HCT116 (cell line): ENCODE measurements around the gene CTNNA2. TPM values are rescaled to one million over a fixed set of nuclear protein-coding genes. Genes with fewer than 3 reads are reported as not detected.

Experiments used
- ATAC-seq: fragments of 200-7000 bp; cut with Tn5 transposase; 2 replicates; pipeline ENCODE4 v1.9.1; 2020; ENCODE audit warnings: mild to moderate bottlenecking, moderate library complexity
- BruUV-seq: library from RNA; stranded (reverse); fragments of 400-500 nt; replicated peaks from 2 replicates; lab custom pipeline; 2021; lab: Mats Ljungman, UMichigan
- CTCF ChIA-PET: fragments of 300-600 bp; sonication (Branson Sonifier 250); formaldehyde crosslinking; loops from one replicate; lab custom pipeline; 2021; ENCODE audit warnings: antibody characterized with exemption; lab: Charles Lee
- POLR2A ChIA-PET: fragments of 300-600, 350-600 bp; sonication (Branson Sonifier 250); formaldehyde crosslinking; loops from one replicate; lab custom pipeline; 2021; ENCODE audit warnings: antibody characterized with exemption; lab: Charles Lee
- RAD21 ChIA-PET, 2 experiments: fragments of 300-600 bp; sonication (Branson Sonifier 250); formaldehyde crosslinking; loops; one replicate each; lab custom pipeline; 2023; ENCODE audit warnings: low total read pairs in 2 of 2; ENCODE audit not compliant: uncharacterized antibody in 2 of 2, unreplicated experiment in 2 of 2, low non-redundant PET in 1 of 2; lab: Charles Lee
- DNase-seq: peaks from one replicate; pipeline ENCODE4 v3.0.0-alpha.2; 2010; ENCODE audit warnings: low read depth, low spot score
- H2AFZ ChIP-seq: fragments of 200-600 bp; shearing (Covaris generic), sonication (generic); 2 replicates; pipeline ENCODE4 v1.6.1; 2017; ENCODE audit warnings: low read depth, mixed run types, mixed read lengths, antibody characterized with exemption, low read length; ENCODE audit not compliant: poor library complexity, severe bottlenecking
- H3K27ac ChIP-seq: 2 replicates; pipeline ENCODE4 v1.5.1; 2012; ENCODE audit warnings: low read depth, low read length
- H3K27me3 ChIP-seq: fragments of 200-600 bp; sonication (generic); 2 replicates; pipeline ENCODE4 v1.6.1; 2016; ENCODE audit warnings: mixed run types, low read length, mixed read lengths; ENCODE audit not compliant: insufficient read depth
- H3K36me3 ChIP-seq, 2 experiments: fragments of 200-500 bp in 1 of 2; fragments of 200-600 bp in 1 of 2; sonication (Bioruptor generic) in 1 of 2; sonication (generic) in 1 of 2; 2 replicates each; pipeline versions ENCODE4 v1.5.1 to v1.6.1; 2014 to 2016; ENCODE audit warnings: low read length in 2 of 2, inconsistent platforms in 1 of 2, mixed read lengths in 1 of 2, mixed run types in 1 of 2; ENCODE audit not compliant: insufficient read depth in 2 of 2, control insufficient read depth in 1 of 2
- H3K4me1 ChIP-seq, 2 experiments: fragments of 200-600 bp in 1 of 2; sonication (generic) in 1 of 2; 2 replicates each; pipeline versions ENCODE4 v1.5.1 to v1.6.1; 2012 to 2017; ENCODE audit warnings: low read length in 2 of 2, inconsistent platforms in 1 of 2, mild to moderate bottlenecking in 1 of 2, mixed read lengths in 1 of 2, mixed run types in 1 of 2, moderate library complexity in 1 of 2; ENCODE audit not compliant: insufficient read depth in 2 of 2, control insufficient read depth in 1 of 2
- H3K4me2 ChIP-seq: fragments of 200-600 bp; sonication (generic); 2 replicates; pipeline ENCODE4 v1.6.1; 2017; ENCODE audit warnings: mixed run types, low read length, mixed read lengths
- H3K4me3 ChIP-seq, 2 experiments: fragments of 200-600 bp in 1 of 2; sonication (generic) in 1 of 2; replicated peaks in 1 of 2; 2 replicates each; pipeline ENCODE4 v1.5.1; 2011 to 2016; ENCODE audit warnings: low read length in 2 of 2, control low read depth in 1 of 2, low read depth in 1 of 2, mild to moderate bottlenecking in 1 of 2, mixed read lengths in 1 of 2, mixed run types in 1 of 2
- H3K79me2 ChIP-seq: fragments of 200-600 bp; sonication (generic); 2 replicates; pipeline ENCODE4 v1.6.1; 2017; ENCODE audit warnings: mild to moderate bottlenecking, mixed run types, low read length, moderate library complexity, mixed read lengths; ENCODE audit not compliant: insufficient read depth
- H3K9ac ChIP-seq: fragments of 200-600 bp; sonication (generic); 2 replicates; pipeline ENCODE4 v1.6.1; 2016; ENCODE audit warnings: low read length, mixed read lengths
- H3K9me2 ChIP-seq: fragments of 200-600 bp; sonication (generic), shearing (Covaris generic); 2 replicates; pipeline ENCODE4 v1.6.1; 2017; ENCODE audit warnings: mixed run types, mild to moderate bottlenecking, moderate library complexity; ENCODE audit not compliant: insufficient read depth
- H3K9me3 ChIP-seq, 2 experiments: fragments of 200-500 bp in 1 of 2; fragments of 200-600 bp in 1 of 2; sonication (Bioruptor generic) in 1 of 2; sonication (generic) in 1 of 2; 2 replicates each; pipeline ENCODE4 v1.6.1; 2014 to 2017; ENCODE audit warnings: low read length in 2 of 2, mixed read lengths in 2 of 2, inconsistent platforms in 1 of 2, low read depth in 1 of 2, mild to moderate bottlenecking in 1 of 2, mixed run types in 1 of 2, moderate library complexity in 1 of 2; ENCODE audit not compliant: control insufficient read depth in 1 of 2, insufficient read depth in 1 of 2
- H4K20me1 ChIP-seq: fragments of 200-600 bp; sonication (generic), shearing (Covaris generic); 2 replicates; pipeline ENCODE4 v1.6.1; 2017; ENCODE audit warnings: mixed run types, mild to moderate bottlenecking, moderate library complexity; ENCODE audit not compliant: insufficient read depth
- ATF3 ChIP-seq: IDR thresholded peaks from 2 replicates; pipeline ENCODE4 v1.6.1; 2012
- CEBPB ChIP-seq: IDR thresholded peaks from 2 replicates; pipeline ENCODE4 v1.6.1; 2012; ENCODE audit warnings: low read depth
- EGR1 ChIP-seq: IDR thresholded peaks from 2 replicates; pipeline ENCODE4 v1.6.1; 2012; ENCODE audit warnings: low read depth
- ELF1 ChIP-seq: IDR thresholded peaks from 2 replicates; pipeline ENCODE4 v1.6.1; 2012; ENCODE audit warnings: low read depth, borderline replicate concordance
- EZH2 ChIP-seq: fragments of 200-600 bp; sonication (generic); IDR thresholded peaks from 2 replicates; pipeline ENCODE4 v1.6.1; 2017; ENCODE audit warnings: antibody characterized with exemption, mixed run types
- EZH2phosphoT487 ChIP-seq: fragments of 200-600 bp; IDR thresholded peaks from 2 replicates; pipeline ENCODE4 v1.6.1; 2018; ENCODE audit warnings: antibody characterized with exemption, borderline replicate concordance
- FOSL1 ChIP-seq: IDR thresholded peaks from 2 replicates; pipeline ENCODE4 v1.6.1; 2012; ENCODE audit warnings: low read depth
- JUND ChIP-seq: IDR thresholded peaks from 2 replicates; pipeline ENCODE4 v1.6.1; 2012
- MAX ChIP-seq: IDR thresholded peaks from 2 replicates; pipeline ENCODE4 v1.6.1; 2012
- POLR2A ChIP-seq: IDR thresholded peaks from 2 replicates; pipeline ENCODE4 v1.7.0; 2011; ENCODE audit warnings: borderline replicate concordance; ENCODE audit not compliant: insufficient read depth, insufficient read length; ENCODE audit errors: extremely low read depth
- POLR2AphosphoS5 ChIP-seq: IDR thresholded peaks from 2 replicates; pipeline ENCODE4 v1.6.1; 2011; ENCODE audit warnings: mild to moderate bottlenecking, low read depth, low read length, moderate library complexity
- RAD21 ChIP-seq: IDR thresholded peaks from 2 replicates; pipeline ENCODE4 v1.6.1; 2012; ENCODE audit warnings: low read depth, mild to moderate bottlenecking
- REST ChIP-seq: IDR thresholded peaks from 2 replicates; pipeline ENCODE4 v1.6.1; 2012; ENCODE audit warnings: low read depth
- SP1 ChIP-seq: IDR thresholded peaks from 2 replicates; pipeline ENCODE4 v1.6.1; 2012; ENCODE audit warnings: low read depth
- SRF ChIP-seq: IDR thresholded peaks from 2 replicates; pipeline ENCODE4 v1.6.1; 2012; ENCODE audit warnings: low read depth
- TCF7L2 ChIP-seq: IDR thresholded peaks from 2 replicates; pipeline ENCODE4 v1.7.0; 2011; ENCODE audit warnings: borderline replicate concordance, inconsistent platforms; ENCODE audit not compliant: insufficient read depth, insufficient read length; ENCODE audit errors: extremely low read depth
- YY1 ChIP-seq: IDR thresholded peaks from 2 replicates; pipeline ENCODE4 v1.6.1; 2011; ENCODE audit warnings: low read length, low read depth, moderate library complexity, mild to moderate bottlenecking; ENCODE audit not compliant: insufficient replicate concordance; ENCODE audit errors: extremely low read depth
- ZBTB33 ChIP-seq: IDR thresholded peaks from 2 replicates; pipeline ENCODE4 v1.6.1; 2011; ENCODE audit warnings: mild to moderate bottlenecking, low read length, moderate library complexity; ENCODE audit not compliant: insufficient replicate concordance; ENCODE audit errors: extremely low read depth
- ZFX ChIP-seq: fragments of 450-650 bp; IDR thresholded peaks from 2 replicates; pipeline ENCODE4 v1.6.1; 2017
- intact Hi-C: fragments of 100-400 bp; cut with micrococcal nuclease; formaldehyde crosslinking; loops from 2 replicates; pipeline ENCODE4 v1.10.0; 2022
- total RNA-seq: library from RNA; stranded (reverse); gene quantifications from one replicate; pipeline ENCODE4 v1.2.1, GENCODE V29; 2021; ENCODE audit not compliant: unreplicated experiment

CTNNA2 gene
- total RNA-seq, 1 experiment from 2014 or later, result not detected

- CTCF ChIA-PET, result no interaction called here
- no TSS peak for BruUV-seq
- H3K4me1 ChIP-seq, result no peaks in the 10 kb centered on the region
- H3K4me2 ChIP-seq, result no peak overlapping the region
- no peaks in the 10 kb centered on the region for H4K20me1 ChIP-seq
- no peak for DNase-seq
- no peaks in the 10 kb centered on the region for H3K9me2 ChIP-seq
- no peaks in the 10 kb centered on the region for H3K36me3 ChIP-seq
- no peak overlapping the region for H3K4me3 ChIP-seq
- H2AFZ ChIP-seq, result no peak overlapping the region
- ATAC-seq, result no peak
- intact Hi-C loops, result no loop called here
- TF ChIP-seq EGR1, result no peak
- no peak for TF ChIP-seq EZH2
- no peak for TF ChIP-seq YY1
- TF ChIP-seq SRF, result no peak
- no peak for TF ChIP-seq POLR2A
- TF ChIP-seq ZBTB33, result no peak
- TF ChIP-seq CEBPB, result no peak
- no peak for TF ChIP-seq EZH2phosphoT487
- no peak for TF ChIP-seq FOSL1
- no peak for TF ChIP-seq MAX
- TF ChIP-seq POLR2AphosphoS5, result no peak
- no peak for TF ChIP-seq ATF3
- TF ChIP-seq REST, result no peak
- no peak for TF ChIP-seq RAD21
- no peak for TF ChIP-seq JUND
- TF ChIP-seq ELF1, result no peak
- no peak for TF ChIP-seq ZFX
- TF ChIP-seq SP1, result no peak
- TF ChIP-seq TCF7L2, result no peak
- H3K9ac ChIP-seq, result no peak overlapping the region
- POLR2A ChIA-PET, result no interaction called here
- no peaks in the 10 kb centered on the region for H3K27me3 ChIP-seq
- RAD21 ChIA-PET, result no interaction called here
- no peak overlapping the region for H3K27ac ChIP-seq
- H3K9me3 ChIP-seq, result peaks cover 8 to 23% of the 10 kb centered on the region in 2 experiments; a peak in 3 of 4 replicates
- H3K79me2 ChIP-seq, result no peaks in the 10 kb centered on the region
These were observed 156.9 kb downstream of the CTNNA2 start for GRCh38 chr2:79669714-79670113.
